Activated CD8-positive, alpha-beta T cell treated with anti-CD3 and anti-CD28 coated beads, Interleukin-2, amount 10 ng/mL, durations not matched to agents 7 days and 5 days (primary cell): ENCODE results near the gene ARHGEF38. TPM values are rescaled to one million over a fixed set of nuclear protein-coding genes. Genes with fewer than 3 reads are reported as not detected.

Experiments used
- ATAC-seq: fragments of 150-1000 bp; cut with Tn5 transposase; one replicate; pipeline ENCODE4 v1.10.0; 2021; ENCODE audit warnings: moderate library complexity
- CTCF ChIA-PET: fragments of 350-600 bp; sonication (Branson Sonifier 250); formaldehyde crosslinking; loops from one replicate; lab custom pipeline; 2021; ENCODE audit warnings: antibody characterized with exemption; lab: Charles Lee
- POLR2A ChIA-PET: fragments of 350-600 bp; sonication (Branson Sonifier 250); formaldehyde crosslinking; loops from one replicate; lab custom pipeline; 2021; ENCODE audit warnings: antibody characterized with exemption; lab: Charles Lee
- DNase-seq: peaks from one replicate; pipeline ENCODE4 v3.0.0-alpha.2; 2020
- H3K27ac Mint-ChIP-seq: one replicate; pipeline ENCODE4 v1.8.0; 2021; ENCODE audit warnings: mild to moderate bottlenecking, mixed read lengths
- H3K27me3 Mint-ChIP-seq: one replicate; pipeline ENCODE4 v1.8.0; 2021; ENCODE audit warnings: low read depth, mixed read lengths
- H3K36me3 Mint-ChIP-seq: one replicate; pipeline ENCODE4 v1.8.0; 2021; ENCODE audit warnings: low read depth, mixed read lengths
- H3K4me1 Mint-ChIP-seq: one replicate; pipeline ENCODE4 v1.8.0; 2021; ENCODE audit warnings: low read depth, mixed read lengths
- H3K4me3 Mint-ChIP-seq: one replicate; pipeline ENCODE4 v1.8.0; 2021; ENCODE audit warnings: mild to moderate bottlenecking, mixed read lengths
- H3K9me3 Mint-ChIP-seq: one replicate; pipeline ENCODE4 v1.8.0; 2022; ENCODE audit warnings: mixed read lengths; ENCODE audit not compliant: insufficient read depth
- total RNA-seq, 2 experiments: library from RNA; stranded (reverse); gene quantifications; one replicate each; pipeline ENCODE4 v1.2.3, GENCODE V29; 2021

Gene ARHGEF38
- total RNA-seq, 2 experiments from 2014 or later: not detected

- Mint-ChIP-seq H3K27me3 (peaks cover 17% of the 10 kb centered on the region), H3K4me3 (no peak overlapping the region), H3K27ac (no peak overlapping the region), H3K9me3 (no peaks in the 10 kb centered on the region), H3K36me3 (no peaks in the 10 kb centered on the region), H3K4me1 (no peaks in the 10 kb centered on the region)
- ChIA-PET CTCF (no interaction called here), POLR2A (no interaction called here)
- DNase-seq (no peak), ATAC-seq (no peak)
Observed at GRCh38 chr4:105641845-105642244, 89.4 kb downstream of the ARHGEF38 start.

GRCh38 chr4:105644257-105644656, 91.8 kb downstream of the ARHGEF38 start:
- DNase-seq (no peak), ATAC-seq (no peak)
- Mint-ChIP-seq H3K4me3 (no peak overlapping the region), H3K36me3 (no peaks in the 10 kb centered on the region), H3K4me1 (no peaks in the 10 kb centered on the region), H3K27me3 (peaks cover 13% of the 10 kb centered on the region), H3K27ac (no peak overlapping the region), H3K9me3 (no peaks in the 10 kb centered on the region)
- ChIA-PET CTCF (no interaction called here), POLR2A (no interaction called here)

- no peaks in the 10 kb centered on the region for H3K36me3 Mint-ChIP-seq
- no peak overlapping the region for H3K27ac Mint-ChIP-seq
- H3K9me3 Mint-ChIP-seq: no peaks in the 10 kb centered on the region
- POLR2A ChIA-PET: no interaction called here
- H3K4me3 Mint-ChIP-seq: no peak overlapping the region
- ATAC-seq (no peak), DNase-seq (no peak)
- peaks cover 15% of the 10 kb centered on the region for H3K27me3 Mint-ChIP-seq
- H3K4me1 Mint-ChIP-seq: no peaks in the 10 kb centered on the region
- CTCF ChIA-PET: no interaction called here
Observed at GRCh38 chr4:105645440-105645839, 93.0 kb downstream of the ARHGEF38 start.

- ChIA-PET CTCF (no interaction called here), POLR2A (no interaction called here)
- no peak overlapping the region for H3K27ac Mint-ChIP-seq
- no peaks in the 10 kb centered on the region for H3K4me1 Mint-ChIP-seq
- no peak for DNase-seq
- no peaks in the 10 kb centered on the region for H3K36me3 Mint-ChIP-seq
- ATAC-seq: no peak
- no peaks in the 10 kb centered on the region for H3K9me3 Mint-ChIP-seq
- H3K27me3 Mint-ChIP-seq: peaks cover 12% of the 10 kb centered on the region
- no peak overlapping the region for H3K4me3 Mint-ChIP-seq
Observed at GRCh38 chr4:105650190-105650589, 97.8 kb downstream of the ARHGEF38 start.

GRCh38 chr4:105651884-105652283, 99.5 kb downstream of the ARHGEF38 start:
- ChIA-PET POLR2A (no interaction called here), CTCF (no interaction called here)
- no peaks in the 10 kb centered on the region for H3K36me3 Mint-ChIP-seq
- DNase-seq: no peak
- no peak overlapping the region for H3K4me3 Mint-ChIP-seq
- H3K9me3 Mint-ChIP-seq: no peaks in the 10 kb centered on the region
- ATAC-seq: no peak
- no peak overlapping the region for H3K27ac Mint-ChIP-seq
- peaks cover 8% of the 10 kb centered on the region for H3K27me3 Mint-ChIP-seq
- H3K4me1 Mint-ChIP-seq: no peaks in the 10 kb centered on the region

- no peak overlapping the region for H3K27ac Mint-ChIP-seq
- ATAC-seq (no peak), DNase-seq (no peak)
- ChIA-PET CTCF (no interaction called here), POLR2A (no interaction called here)
- no peak overlapping the region for H3K4me3 Mint-ChIP-seq
- H3K27me3 Mint-ChIP-seq: peaks cover 8% of the 10 kb centered on the region
- H3K4me1 Mint-ChIP-seq: no peaks in the 10 kb centered on the region
- H3K36me3 Mint-ChIP-seq: no peaks in the 10 kb centered on the region
- no peaks in the 10 kb centered on the region for H3K9me3 Mint-ChIP-seq
Observed at GRCh38 chr4:105652286-105652888, 100.0 kb downstream of the ARHGEF38 start.

- no peaks in the 10 kb centered on the region for H3K36me3 Mint-ChIP-seq
- no peaks in the 10 kb centered on the region for H3K4me1 Mint-ChIP-seq
- no peak for DNase-seq
- H3K27me3 Mint-ChIP-seq: peaks cover 9% of the 10 kb centered on the region
- CTCF ChIA-PET: no interaction called here
- no peak overlapping the region for H3K4me3 Mint-ChIP-seq
- POLR2A ChIA-PET: no interaction called here
- H3K27ac Mint-ChIP-seq: no peak overlapping the region
- no peaks in the 10 kb centered on the region for H3K9me3 Mint-ChIP-seq
- no peak for ATAC-seq
Observed at GRCh38 chr4:105657117-105657765, 104.8 kb downstream of the ARHGEF38 start.

GRCh38 chr4:105659190-105659589, 106.8 kb downstream of the ARHGEF38 start:
- Mint-ChIP-seq H3K36me3 (no peaks in the 10 kb centered on the region), H3K4me1 (no peaks in the 10 kb centered on the region), H3K27ac (no peak overlapping the region), H3K27me3 (peaks cover 6% of the 10 kb centered on the region), H3K9me3 (no peaks in the 10 kb centered on the region), H3K4me3 (no peak overlapping the region)
- DNase-seq (no peak), ATAC-seq (no peak)
- ChIA-PET CTCF (no interaction called here), POLR2A (no interaction called here)

GRCh38 chr4:105661028-105661427, 108.6 kb downstream of the ARHGEF38 start:
- no peaks in the 10 kb centered on the region for H3K9me3 Mint-ChIP-seq

GRCh38 chr4:105662935-105663675, 110.7 kb downstream of the ARHGEF38 start:
- ATAC-seq: no peak
- no peaks in the 10 kb centered on the region for H3K4me1 Mint-ChIP-seq
- no peaks in the 10 kb centered on the region for H3K9me3 Mint-ChIP-seq
- H3K36me3 Mint-ChIP-seq: no peaks in the 10 kb centered on the region
- no peak overlapping the region for H3K27ac Mint-ChIP-seq
- ChIA-PET POLR2A (no interaction called here), CTCF (no interaction called here)
- peaks cover 3% of the 10 kb centered on the region for H3K27me3 Mint-ChIP-seq
- H3K4me3 Mint-ChIP-seq: no peak overlapping the region
- DNase-seq: no peak

More at GRCh38 chr4:105661028-105661427, 108.6 kb downstream of the ARHGEF38 start:
- Mint-ChIP-seq H3K27me3 (peaks cover 5% of the 10 kb centered on the region), H3K4me1 (no peaks in the 10 kb centered on the region), H3K27ac (no peak overlapping the region), H3K36me3 (no peaks in the 10 kb centered on the region), H3K4me3 (no peak overlapping the region)
- ChIA-PET POLR2A (no interaction called here), CTCF (no interaction called here)
- ATAC-seq (no peak), DNase-seq (no peak)

GRCh38 chr4:105666693-105667092, 114.3 kb downstream of the ARHGEF38 start:
- H3K27me3 Mint-ChIP-seq: peaks cover 7% of the 10 kb centered on the region
- H3K36me3 Mint-ChIP-seq: no peaks in the 10 kb centered on the region
- H3K4me1 Mint-ChIP-seq: no peaks in the 10 kb centered on the region
- H3K9me3 Mint-ChIP-seq: no peaks in the 10 kb centered on the region
- POLR2A ChIA-PET: no interaction called here
- no peak for DNase-seq
- H3K27ac Mint-ChIP-seq: no peak overlapping the region
- H3K4me3 Mint-ChIP-seq: no peak overlapping the region
- ATAC-seq: no peak
- CTCF ChIA-PET: no interaction called here

GRCh38 chr4:105670684-105671083, 118.3 kb downstream of the ARHGEF38 start:
- H3K36me3 Mint-ChIP-seq: no peaks in the 10 kb centered on the region
- no peak overlapping the region for H3K27ac Mint-ChIP-seq
- ATAC-seq (no peak), DNase-seq (no peak)
- POLR2A ChIA-PET: no interaction called here
- no peaks in the 10 kb centered on the region for H3K9me3 Mint-ChIP-seq
- CTCF ChIA-PET: no interaction called here
- no peak overlapping the region for H3K4me3 Mint-ChIP-seq
- peaks cover 7% of the 10 kb centered on the region for H3K27me3 Mint-ChIP-seq
- no peaks in the 10 kb centered on the region for H3K4me1 Mint-ChIP-seq
